NOMO-1 (cell line): ENCODE measurements around the gene DNAH12.
A peak's percentile ranks its signal among the peaks of the same experiment; 100 is the strongest.

Experiments
- DNase-seq, 2 experiments: peaks; one replicate each; lab custom pipeline; 2025; ENCODE audit not compliant: unreplicated experiment in 2 of 2; lab: John Stamatoyannopoulos, UW

Gene DNAH12, protein sequence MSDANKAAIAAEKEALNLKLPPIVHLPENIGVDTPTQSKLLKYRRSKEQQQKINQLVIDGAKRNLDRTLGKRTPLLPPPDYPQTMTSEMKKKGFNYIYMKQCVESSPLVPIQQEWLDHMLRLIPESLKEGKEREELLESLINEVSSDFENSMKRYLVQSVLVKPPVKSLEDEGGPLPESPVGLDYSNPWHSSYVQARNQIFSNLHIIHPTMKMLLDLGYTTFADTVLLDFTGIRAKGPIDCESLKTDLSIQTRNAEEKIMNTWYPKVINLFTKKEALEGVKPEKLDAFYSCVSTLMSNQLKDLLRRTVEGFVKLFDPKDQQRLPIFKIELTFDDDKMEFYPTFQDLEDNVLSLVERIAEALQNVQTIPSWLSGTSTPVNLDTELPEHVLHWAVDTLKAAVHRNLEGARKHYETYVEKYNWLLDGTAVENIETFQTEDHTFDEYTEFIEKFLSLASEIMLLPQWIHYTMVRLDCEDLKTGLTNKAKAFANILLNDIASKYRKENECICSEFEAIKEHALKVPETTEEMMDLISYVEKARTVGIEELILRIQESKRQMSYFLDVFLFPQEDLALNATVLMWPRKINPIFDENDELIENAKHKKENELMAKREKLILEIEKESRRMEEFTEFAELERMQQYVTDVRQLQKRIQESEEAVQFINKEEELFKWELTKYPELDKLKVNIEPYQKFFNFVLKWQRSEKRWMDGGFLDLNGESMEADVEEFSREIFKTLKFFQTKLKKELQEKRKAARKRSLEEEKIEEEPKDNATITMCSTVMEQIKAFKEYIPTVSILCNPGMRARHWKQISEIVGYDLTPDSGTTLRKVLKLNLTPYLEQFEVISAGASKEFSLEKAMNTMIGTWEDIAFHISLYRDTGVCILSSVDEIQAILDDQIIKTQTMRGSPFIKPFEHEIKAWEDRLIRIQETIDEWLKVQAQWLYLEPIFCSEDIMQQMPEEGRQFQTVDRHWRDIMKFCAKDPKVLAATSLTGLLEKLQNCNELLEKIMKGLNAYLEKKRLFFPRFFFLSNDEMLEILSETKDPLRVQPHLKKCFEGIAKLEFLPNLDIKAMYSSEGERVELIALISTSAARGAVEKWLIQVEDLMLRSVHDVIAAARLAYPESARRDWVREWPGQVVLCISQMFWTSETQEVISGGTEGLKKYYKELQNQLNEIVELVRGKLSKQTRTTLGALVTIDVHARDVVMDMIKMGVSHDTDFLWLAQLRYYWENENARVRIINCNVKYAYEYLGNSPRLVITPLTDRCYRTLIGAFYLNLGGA (N-terminal part only)

DNA sequence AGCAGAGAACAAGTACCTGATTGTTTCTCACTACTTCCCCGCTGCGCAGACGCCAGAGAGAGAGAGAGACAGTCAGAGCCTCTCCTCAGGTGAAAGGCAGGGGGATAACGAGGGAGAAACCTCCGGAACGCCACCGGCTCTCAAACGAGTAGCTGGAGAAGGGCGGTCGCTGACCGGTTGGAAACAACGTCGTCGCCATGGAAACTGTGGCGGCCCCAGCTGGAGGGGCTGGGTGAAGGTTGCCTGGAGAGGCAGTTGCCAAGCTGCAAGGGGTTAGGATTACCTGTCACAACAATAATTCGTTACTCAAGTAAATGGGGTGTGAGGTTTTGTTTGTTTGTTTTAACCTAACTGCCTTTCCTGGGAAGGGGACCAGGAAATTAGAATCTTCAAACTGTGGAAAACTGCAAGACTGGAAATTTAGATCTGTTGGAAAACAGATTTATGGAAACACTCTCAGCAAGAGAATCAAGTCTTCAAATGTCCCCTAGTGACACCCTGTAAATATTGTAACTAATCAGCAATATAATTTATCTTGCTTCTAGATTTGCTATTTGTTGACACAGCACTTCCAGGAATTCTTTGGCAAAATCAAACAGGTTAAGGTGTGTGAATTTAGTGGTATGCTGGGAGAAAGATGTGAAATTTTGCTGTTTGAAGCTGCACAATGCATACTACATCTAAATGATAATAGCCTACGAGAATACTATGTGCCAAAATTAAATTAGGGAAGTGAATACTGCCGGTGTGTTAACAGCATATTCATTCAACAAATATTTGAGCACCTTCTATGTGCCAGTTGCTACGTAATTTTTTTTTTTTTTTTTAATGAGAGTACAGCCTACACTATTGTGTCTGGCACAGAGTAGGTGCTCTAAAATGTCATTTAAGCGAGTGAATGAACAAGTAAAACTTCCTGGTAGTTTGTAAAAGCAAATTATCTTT, at the start of gene DNAH12:
TSS of gene DNAH12 (minus strand) at position 164 of the 945 bp plus-strand sequence. CDS start 1,474 bp downstream, outside the sequence.
- DNase-seq: peak; percentile 10 to 44

DNA sequence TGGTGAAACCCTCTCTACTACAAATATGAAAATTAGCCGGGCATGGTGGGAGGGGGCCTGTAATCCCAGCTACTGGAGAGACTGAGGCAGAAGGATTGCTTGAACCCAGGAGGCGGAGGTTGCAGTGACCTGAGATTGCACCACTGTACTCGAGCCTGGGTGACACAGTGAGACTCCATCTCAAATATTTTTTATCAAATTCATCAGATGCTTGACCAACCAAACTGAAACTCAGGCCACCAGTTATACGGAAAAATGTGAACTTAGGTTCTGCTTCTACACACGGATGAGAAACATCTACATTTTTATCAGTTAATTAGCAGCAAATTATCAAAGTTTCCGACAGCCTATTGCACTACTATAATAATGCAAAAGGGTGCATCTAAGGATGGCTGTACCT, 48.2 kb upstream of the DNAH12 start:
- no peak for DNase-seq

DNA sequence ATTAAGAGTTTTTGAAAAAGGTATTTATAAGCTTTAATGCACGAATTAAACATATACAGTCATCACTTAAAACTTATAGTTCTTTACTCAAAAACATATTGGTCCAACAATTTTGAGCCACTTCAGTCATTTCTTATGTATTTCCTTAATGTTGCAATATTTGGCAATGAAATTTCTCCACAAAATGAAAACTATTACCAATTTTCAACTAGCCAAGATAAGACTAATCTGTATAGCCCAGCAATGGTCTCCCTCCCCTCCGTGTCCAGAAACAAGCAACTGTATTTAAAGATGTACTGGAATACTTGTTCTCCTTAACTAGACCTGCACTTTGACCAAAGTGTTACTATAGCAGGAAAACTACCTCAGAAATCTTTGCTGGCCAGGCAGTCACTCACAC, 43.8 kb upstream of the DNAH12 start:
- no peak for DNase-seq

DNA sequence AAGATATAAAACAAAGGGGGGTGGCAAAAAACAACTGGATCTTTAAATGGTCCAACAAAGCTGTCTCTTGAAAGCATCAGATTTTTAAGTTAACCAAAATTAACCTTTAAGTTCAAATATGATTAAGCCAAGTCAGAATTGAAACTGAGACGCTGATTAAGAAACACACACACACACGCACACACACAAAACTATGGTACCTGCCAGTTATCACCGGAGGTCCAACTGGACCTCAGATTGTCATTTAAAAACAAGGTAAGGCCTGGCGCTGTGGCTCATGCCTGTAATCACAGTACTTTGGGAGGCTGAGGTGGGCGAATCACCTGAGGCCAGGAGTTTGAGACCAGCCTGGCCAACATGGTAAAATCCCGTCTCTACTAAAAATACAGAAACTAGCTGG, 42.6 kb upstream of the DNAH12 start:
- DNase-seq: no peak

DNA sequence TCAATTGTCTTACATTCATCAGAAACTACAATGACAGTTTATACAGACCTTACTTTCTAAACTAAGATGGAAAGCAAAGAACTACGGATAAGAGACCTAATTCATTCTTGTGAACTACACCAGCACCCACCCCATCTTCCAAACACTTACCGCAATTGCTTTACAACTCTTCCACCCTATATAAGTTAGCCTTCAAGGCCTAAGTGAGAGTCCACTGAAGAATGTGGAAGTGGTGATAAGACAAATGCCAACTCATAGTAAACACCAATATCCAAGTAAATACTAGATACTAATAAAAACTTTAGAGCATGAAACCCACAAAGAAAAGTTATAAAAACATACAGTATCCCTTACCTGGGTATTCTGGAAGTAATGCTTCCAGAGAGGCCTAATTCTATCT, 39.4 kb upstream of the DNAH12 start:
- no peak for DNase-seq

DNA sequence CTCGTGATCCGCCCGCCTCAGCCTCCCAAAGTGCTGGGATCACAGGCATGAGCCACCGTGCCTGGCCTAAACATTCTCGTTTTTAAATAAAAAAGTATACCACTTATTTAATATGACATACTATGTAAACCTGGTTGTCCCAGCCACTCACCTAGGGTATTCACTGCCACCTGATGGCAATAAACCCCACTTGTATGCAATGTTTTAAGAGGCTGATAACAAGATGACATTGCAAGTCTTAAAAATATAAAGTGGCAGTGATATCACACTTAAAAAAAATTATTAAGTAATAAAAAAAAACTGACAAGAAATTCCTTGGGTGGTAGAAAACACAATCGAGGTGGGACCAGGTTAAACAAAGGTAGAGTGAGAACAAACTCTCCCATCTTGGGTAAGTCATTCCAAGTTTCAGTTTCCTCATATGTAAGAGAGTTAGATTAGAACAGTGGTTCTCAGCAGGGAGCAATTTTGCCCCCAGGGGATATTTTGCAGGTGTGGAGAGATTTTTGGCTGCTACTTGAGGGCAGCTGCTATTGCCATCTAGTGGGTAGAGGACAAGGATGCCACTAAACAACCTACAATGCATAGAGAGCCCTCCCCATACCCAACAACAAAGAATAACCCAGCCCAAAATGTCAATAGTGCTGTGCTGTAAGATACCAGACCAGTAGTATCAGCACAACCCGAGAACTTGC, 38.5 kb upstream of the DNAH12 start:
- no peak for DNase-seq

DNA sequence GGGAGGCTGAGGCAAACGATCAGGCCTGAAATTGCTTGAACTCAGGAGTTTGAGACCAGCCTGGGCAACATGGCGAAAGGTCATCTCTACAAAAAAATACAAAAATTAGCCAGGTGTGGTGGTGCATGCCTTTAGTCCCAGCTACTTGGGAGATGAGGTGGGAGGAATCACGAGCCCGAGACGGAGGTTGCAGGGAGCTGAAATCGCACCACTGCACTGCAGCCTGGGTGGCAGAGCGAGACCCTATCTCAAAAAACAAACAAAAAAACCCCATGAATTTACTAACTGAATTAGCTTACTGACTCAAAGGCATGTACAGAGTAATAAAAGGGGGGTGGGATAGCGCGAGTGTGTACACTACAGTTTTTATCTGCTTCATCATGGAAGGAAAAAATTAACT, 33.7 kb upstream of the DNAH12 start:
- no peak for DNase-seq

DNA sequence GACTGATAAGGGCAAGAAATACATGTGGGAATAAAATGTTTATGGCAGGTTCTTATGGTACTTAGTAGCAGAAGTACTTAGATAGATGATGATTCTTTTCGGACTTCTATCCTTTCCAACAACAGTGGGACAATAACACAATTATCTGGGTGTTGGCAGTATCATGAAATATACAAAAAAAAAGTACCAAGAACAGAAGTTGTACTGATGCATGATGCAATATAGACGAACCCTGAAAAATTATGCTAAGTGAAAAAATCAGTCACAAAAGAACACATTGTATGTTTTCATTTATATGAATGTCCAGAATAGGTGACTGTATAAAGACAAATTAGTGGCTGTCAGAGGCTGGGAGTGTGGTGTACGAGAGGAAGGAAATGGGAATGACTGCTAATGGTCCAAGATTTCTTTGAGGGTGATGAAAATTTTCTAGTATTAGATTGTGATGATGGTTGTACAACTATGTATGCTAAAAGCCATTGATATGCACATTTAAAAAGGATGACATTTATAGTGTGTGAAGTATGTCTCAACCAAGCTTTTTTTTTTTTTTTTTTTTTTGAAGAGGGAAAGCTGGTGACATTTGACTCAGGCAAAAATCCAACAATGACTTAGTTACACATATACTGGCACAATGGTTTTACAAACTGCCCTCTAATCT, 32.0 kb upstream of the DNAH12 start:
- DNase-seq: no peak

DNA sequence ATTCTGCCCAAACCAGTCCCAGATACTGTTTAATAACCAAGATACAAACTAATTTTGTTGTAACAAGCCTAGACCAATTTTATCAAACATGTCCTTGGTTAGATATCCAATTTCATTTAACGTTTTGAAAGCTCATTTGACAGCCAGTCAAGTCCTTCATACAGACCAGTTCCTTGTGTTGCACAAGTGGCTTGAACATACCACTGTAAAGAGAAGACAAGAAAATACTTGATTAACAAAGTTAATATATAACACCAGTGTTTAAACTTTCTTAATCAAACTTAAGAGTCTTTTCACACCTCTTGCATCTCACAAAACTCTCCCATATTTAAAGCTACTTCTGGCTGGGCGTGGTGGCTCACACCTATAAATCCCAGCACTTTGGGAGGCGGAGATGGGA, 28.0 kb upstream of the DNAH12 start:
- no peak for DNase-seq

DNA sequence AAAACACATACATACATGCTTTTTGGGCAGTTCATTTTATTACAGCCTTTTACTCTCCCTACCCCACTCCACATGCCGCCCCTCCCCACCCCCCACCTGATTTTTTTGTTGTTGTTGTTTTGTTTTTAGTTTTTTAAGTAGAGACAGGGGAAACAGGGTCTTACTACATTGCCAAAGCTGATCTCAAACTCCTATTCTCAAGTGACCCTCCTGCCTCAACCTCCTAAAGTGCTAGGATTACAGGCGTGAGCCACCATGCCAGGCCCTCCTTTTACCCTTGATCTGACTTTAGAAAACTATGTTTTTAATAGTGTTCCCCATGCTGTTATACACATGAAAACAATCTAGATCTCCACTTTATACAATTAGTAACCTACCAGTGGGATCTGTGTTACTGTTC, 26.7 kb upstream of the DNAH12 start:
- no peak for DNase-seq

DNA sequence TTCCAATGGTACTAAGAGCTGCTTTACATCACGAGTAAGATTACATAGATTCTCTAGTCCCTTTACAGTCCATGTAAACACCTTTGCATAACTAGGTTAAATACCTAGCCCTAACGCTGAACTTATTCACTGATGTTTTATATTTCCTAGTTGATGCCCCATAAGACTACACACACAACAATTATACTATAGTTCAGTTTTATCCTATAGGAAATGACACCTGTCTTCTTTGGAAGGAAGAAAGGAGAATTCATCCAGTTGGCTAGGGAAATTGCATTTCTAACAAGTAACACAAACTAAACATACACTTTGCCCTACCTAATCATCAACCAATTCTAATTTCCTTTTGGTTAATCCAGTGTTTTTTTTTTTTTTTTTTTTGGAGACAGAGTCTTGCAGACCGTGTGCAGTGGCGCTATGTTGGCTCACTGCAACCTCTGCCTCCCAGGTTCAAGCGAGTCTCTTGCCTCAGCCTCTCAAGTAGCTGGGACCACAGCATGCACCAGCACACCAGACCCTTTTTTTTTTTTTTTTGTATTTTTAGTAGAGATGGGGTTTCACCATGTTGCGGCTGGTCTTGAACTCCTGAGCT, 25.8 kb upstream of the DNAH12 start:
- DNase-seq: no peak

DNA sequence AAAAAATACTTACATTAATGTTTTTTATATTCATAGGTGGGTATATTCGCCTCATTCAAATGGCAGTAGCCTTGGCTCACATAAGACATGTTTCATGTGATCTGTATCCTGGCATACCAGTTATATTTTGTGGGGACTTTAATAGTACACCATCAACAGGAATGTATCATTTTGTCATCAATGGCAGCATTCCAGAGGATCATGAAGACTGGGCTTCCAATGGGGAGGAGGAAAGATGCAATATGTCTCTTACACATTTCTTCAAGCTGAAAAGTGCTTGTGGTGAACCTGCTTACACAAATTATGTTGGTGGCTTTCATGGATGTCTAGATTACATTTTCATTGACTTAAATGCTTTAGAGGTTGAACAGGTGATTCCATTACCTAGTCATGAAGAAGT, 15.4 kb upstream of the DNAH12 start:
- no peak for DNase-seq

DNA sequence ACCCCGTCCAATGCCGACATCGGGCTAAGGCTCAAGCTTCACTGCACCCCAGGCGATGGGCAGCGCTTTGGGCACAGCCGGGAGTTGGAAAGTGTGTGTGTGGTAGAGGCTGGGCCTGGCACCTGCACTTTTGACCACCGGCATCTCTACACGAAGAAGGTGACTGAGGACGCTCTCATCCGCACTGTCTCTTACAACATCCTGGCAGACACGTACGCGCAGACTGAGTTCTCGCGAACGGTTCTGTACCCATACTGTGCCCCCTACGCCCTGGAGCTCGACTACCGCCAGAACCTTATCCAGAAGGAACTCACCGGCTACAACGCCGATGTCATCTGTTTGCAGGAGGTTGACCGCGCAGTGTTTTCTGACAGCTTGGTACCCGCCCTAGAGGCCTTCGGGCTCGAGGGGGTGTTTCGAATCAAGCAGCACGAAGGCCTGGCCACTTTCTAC, 13.0 kb upstream of the DNAH12 start:
- peak; percentile 16 to 27 for DNase-seq

DNA sequence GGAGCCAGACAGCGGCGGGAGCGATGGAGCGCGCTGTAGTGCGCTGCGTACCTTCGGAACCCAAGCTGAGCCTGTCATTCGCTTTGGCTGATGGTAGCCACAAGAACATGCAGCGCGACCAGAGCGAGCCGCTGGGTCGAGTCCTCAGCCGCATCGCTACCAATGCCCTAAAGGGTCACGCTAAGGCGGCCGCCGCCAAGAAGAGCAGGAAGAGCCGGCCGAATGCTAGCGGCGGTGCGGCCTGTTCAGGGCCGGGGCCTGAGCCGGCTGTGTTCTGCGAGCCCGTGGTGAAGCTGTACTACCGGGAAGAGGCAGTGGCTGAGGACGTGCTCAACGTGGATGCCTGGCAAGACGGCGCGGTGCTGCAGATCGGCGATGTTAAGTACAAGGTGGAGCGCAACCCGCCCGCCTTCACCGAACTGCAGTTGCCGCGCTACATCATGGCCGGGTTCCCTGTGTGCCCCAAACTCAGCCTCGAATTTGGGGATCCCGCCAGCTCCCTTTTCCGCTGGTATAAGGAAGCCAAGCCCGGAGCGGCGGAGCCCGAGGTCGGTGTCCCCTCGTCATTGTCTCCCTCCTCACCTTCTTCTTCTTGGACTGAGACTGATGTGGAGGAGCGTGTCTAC, 12.4 kb upstream of the DNAH12 start:
- peak in 1 of 2 experiments; percentile 13 for DNase-seq

DNA sequence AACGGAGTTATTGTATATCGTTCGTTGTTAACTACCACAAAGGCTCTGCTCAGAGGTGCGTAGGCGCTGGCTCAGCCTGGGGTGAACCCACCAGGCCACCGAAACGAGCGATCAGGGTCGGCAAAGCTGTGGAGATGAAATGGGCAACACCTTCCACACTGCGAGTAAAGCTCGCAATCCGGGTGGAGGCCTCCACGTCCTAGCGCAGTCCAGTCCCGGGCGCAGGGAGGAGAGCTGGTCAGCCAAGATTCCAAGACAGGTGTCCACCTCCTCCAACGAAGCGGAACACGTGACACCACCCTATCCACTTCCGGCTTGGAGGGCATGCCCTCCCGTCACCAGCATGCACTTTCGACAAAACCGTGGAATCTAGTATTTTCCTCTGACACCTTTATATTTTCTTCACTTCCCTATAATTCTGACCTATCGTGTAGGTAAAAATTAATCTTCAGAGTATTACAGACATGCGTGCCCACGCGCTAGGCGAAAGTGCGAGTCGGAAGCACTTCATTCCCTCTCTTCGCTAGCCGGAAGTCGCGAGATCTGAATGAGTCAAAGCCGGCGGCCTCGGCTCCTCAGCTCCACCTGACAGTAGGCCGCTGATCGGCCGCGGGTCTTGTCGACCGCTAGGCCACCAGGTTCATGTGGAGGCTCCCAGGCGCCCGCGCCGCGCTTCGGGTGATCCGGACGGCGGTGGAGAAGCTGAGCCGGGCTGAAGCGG, 11.8 kb upstream of the DNAH12 start, which contains the start of gene PDE12:
TSS of gene PDE12 (plus strand) at position 537 of the 721 bp plus-strand sequence. CDS start at position 643, 106 bp downstream.
- DNase-seq: peak; percentile 84 to 85

DNA sequence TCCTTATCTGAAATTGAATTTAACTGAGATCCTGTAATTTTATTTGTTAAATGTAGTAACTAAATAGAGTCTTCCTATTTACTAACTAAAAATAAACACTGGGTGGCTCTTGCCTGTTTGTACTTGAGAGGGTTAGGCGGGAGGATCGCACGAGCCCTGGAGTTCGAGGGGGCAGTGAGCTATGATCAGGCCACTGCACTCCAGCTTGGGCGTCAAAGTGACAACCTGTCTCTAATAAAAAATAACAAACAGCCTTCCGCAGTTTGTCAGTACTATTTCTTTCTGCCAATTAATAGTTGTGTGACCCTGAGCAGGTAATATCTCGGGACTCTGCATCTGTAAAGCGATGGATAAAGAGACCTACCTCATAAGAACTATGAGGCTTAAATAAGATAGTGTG, 11.2 kb upstream of the DNAH12 start:
- DNase-seq: no peak

DNA sequence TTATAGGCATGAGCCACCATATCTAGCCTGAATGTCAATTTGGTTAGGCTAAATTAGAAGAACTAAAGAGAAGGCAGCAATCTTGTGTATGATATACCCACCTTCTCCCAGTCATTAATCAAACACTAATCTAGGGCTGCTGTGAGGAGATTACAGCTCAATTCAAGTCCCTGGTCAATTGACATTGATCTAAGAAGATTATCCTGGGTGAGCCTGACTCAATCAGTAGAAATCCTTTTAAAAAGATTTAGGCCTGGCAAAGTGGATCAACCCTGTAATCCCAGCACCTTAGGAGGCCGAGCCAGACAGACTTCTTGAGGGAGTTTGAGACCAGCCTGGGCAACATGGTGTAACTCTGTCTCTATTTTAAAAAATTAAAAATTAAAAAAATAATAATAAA, 2.5 kb upstream of the DNAH12 start:
- DNase-seq: no peak
